ENCODE measurements around the gene PTPRT. TPM values are rescaled to one million over a fixed set of nuclear protein-coding genes. Genes with fewer than 3 reads are reported as not detected.

The PTPRT gene
- total and polyA plus RNA-seq, 2 experiments from 2014 or later: not detected

DNA sequence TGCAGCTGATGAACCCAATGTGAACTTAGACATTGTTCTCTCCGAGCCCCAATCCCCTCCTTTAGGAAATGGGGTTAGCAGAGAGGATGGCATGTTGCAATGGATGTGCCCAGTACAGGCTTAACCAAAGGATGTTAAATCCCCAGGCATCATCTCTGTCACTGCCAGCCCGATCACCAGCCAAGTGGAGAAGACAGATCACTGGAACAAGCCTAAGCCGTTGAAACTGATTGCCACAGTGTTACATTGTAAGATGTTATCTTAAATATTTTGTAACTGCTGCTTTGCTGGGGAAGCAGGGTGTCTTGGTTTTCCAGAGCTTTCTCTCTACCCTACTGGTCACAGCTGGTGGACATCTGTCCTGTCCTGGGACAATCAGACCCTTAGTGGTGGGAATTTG lies 788.1 kb downstream of the PTPRT start:
- Mint-ChIP-seq H3K27ac (no peak overlapping the region), H3K27me3 (ENCODE audit: insufficient read depth, low read depth, poor library complexity) (peaks cover 3% of the 10 kb centered on the region), H3K4me3 (no peak overlapping the region), H3K4me1 (no peaks in the 10 kb centered on the region; the same call in 2 of the 3 replicates), H3K9me3 (peaks cover 74% of the 10 kb centered on the region), H3K36me3 (ENCODE audit: low read depth) (peaks cover 15% of the 10 kb centered on the region; the same call in 2 of the 3 replicates)
- Histone ChIP-seq H3K4me1 (ENCODE audit: insufficient read depth) (no peaks in the 10 kb centered on the region), H3K27ac (ENCODE audit: low read depth) (no peak overlapping the region), H3K4me3 (no peak overlapping the region), H3K9me2 (ENCODE audit: insufficient read depth) (no peaks in the 10 kb centered on the region), H3K27me3 (ENCODE audit: insufficient read depth) (no peaks in the 10 kb centered on the region), H3K36me3 (ENCODE audit: insufficient read depth) (peaks cover 9% of the 10 kb centered on the region), H2AFZ (no peak overlapping the region), H4K20me1 (replicated peaks; ENCODE audit: insufficient read depth) (no peaks in the 10 kb centered on the region), H3K79me2 (replicated peaks; ENCODE audit: insufficient read depth) (no peaks in the 10 kb centered on the region), H3K4me2 (no peak overlapping the region), H3F3A (replicated peaks; ENCODE audit: low read depth) (no peaks in the 10 kb centered on the region)
- TF ChIP-seq CREB1 (CRISPR knock-in tag; IDR thresholded peaks at IDR 0.05; ENCODE audit: low read depth) (no peak), CTCF (conservative IDR thresholded peaks at IDR 0.05; ENCODE audit: low read depth in 2 of 2) (no peak), REST (IDR thresholded peaks at IDR 0.05; ENCODE audit: unreplicated experiment) (no peak), ZNF331 (CRISPR knock-in tag; IDR thresholded peaks at IDR 0.05; ENCODE audit: low read depth) (no peak), POLR2AphosphoS5 (IDR thresholded peaks at IDR 0.05; ENCODE audit: low read depth) (no peak), ZNF114 (CRISPR knock-in tag; IDR thresholded peaks at IDR 0.05) (no peak), JUNB (IDR thresholded peaks at IDR 0.05; ENCODE audit: unreplicated experiment) (no peak), EZH2 (IDR thresholded peaks at IDR 0.05; ENCODE audit: low read depth, unreplicated experiment) (no peak), STAT1 (IDR thresholded peaks at IDR 0.05; ENCODE audit: unreplicated experiment) (no peak), EZH2phosphoT487 (IDR thresholded peaks at IDR 0.05; ENCODE audit: unreplicated experiment) (no peak)
- TF ChIP-seq, protein P1, sequence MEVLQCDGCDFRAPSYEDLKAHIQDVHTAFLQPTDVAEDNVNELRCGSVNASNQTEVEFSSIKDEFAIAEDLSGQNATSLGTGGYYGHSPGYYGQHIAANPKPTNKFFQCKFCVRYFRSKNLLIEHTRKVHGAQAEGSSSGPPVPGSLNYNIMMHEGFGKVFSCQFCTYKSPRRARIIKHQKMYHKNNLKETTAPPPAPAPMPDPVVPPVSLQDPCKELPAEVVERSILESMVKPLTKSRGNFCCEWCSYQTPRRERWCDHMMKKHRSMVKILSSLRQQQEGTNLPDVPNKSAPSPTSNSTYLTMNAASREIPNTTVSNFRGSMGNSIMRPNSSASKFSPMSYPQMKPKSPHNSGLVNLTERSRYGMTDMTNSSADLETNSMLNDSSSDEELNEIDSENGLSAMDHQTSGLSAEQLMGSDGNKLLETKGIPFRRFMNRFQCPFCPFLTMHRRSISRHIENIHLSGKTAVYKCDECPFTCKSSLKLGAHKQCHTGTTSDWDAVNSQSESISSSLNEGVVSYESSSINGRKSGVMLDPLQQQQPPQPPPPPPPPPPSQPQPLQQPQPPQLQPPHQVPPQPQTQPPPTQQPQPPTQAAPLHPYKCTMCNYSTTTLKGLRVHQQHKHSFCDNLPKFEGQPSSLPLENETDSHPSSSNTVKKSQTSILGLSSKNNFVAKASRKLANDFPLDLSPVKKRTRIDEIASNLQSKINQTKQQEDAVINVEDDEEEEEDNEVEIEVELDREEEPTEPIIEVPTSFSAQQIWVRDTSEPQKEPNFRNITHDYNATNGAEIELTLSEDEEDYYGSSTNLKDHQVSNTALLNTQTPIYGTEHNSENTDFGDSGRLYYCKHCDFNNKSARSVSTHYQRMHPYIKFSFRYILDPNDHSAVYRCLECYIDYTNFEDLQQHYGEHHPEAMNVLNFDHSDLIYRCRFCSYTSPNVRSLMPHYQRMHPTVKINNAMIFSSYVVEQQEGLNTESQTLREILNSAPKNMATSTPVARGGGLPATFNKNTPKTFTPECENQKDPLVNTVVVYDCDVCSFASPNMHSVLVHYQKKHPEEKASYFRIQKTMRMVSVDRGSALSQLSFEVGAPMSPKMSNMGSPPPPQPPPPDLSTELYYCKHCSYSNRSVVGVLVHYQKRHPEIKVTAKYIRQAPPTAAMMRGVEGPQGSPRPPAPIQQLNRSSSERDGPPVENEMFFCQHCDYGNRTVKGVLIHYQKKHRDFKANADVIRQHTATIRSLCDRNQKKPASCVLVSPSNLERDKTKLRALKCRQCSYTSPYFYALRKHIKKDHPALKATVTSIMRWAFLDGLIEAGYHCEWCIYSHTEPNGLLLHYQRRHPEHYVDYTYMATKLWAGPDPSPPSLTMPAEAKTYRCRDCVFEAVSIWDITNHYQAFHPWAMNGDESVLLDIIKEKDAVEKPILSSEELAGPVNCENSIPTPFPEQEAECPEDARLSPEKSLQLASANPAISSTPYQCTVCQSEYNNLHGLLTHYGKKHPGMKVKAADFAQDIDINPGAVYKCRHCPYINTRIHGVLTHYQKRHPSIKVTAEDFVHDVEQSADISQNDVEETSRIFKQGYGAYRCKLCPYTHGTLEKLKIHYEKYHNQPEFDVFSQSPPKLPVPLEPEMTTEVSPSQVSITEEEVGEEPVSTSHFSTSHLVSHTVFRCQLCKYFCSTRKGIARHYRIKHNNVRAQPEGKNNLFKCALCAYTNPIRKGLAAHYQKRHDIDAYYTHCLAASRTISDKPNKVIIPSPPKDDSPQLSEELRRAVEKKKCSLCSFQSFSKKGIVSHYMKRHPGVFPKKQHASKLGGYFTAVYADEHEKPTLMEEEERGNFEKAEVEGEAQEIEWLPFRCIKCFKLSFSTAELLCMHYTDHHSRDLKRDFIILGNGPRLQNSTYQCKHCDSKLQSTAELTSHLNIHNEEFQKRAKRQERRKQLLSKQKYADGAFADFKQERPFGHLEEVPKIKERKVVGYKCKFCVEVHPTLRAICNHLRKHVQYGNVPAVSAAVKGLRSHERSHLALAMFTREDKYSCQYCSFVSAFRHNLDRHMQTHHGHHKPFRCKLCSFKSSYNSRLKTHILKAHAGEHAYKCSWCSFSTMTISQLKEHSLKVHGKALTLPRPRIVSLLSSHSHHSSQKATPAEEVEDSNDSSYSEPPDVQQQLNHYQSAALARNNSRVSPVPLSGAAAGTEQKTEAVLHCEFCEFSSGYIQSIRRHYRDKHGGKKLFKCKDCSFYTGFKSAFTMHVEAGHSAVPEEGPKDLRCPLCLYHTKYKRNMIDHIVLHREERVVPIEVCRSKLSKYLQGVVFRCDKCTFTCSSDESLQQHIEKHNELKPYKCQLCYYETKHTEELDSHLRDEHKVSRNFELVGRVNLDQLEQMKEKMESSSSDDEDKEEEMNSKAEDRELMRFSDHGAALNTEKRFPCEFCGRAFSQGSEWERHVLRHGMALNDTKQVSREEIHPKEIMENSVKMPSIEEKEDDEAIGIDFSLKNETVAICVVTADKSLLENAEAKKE (CRISPR knock-in tag; IDR thresholded peaks at IDR 0.05): no peak
- TF ChIP-seq, protein P2, sequence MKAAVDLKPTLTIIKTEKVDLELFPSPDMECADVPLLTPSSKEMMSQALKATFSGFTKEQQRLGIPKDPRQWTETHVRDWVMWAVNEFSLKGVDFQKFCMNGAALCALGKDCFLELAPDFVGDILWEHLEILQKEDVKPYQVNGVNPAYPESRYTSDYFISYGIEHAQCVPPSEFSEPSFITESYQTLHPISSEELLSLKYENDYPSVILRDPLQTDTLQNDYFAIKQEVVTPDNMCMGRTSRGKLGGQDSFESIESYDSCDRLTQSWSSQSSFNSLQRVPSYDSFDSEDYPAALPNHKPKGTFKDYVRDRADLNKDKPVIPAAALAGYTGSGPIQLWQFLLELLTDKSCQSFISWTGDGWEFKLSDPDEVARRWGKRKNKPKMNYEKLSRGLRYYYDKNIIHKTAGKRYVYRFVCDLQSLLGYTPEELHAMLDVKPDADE (IDR thresholded peaks at IDR 0.05): no peak
- no peak for DNase-seq (ENCODE audit: low spot score)
- no peak for ATAC-seq
